ENCODE results near the gene SMARCD3. TPM values are rescaled to one million over a fixed set of nuclear protein-coding genes. Genes with fewer than 3 reads are reported as not detected.

Gene SMARCD3
- total RNA-seq, 1 donor from 2014 or later, result 96.9 TPM

- no peak for TF ChIP-seq CTCF (IDR thresholded peaks at IDR 0.05)
- Mint-ChIP-seq H3K4me3 (ENCODE audit: unreplicated experiment) (no peak overlapping the region), H3K4me1 (ENCODE audit: unreplicated experiment) (no peaks in the 10 kb centered on the region), H3K9me3 (ENCODE audit: unreplicated experiment) (no peaks in the 10 kb centered on the region), H3K27me3 (ENCODE audit: unreplicated experiment) (peaks cover 10% of the 10 kb centered on the region), H3K27ac (ENCODE audit: unreplicated experiment) (no peak overlapping the region), H3K36me3 (ENCODE audit: unreplicated experiment) (peaks cover 12% of the 10 kb centered on the region)
- no peak for DNase-seq (ENCODE audit: extremely low spot score, unreplicated experiment)
Measured at GRCh38 chr7:151209588-151209987, 38.9 kb downstream of the SMARCD3 start.

GRCh38 chr7:151208253-151208862 lies 40.1 kb downstream of the SMARCD3 start:
- Mint-ChIP-seq H3K4me3 (ENCODE audit: unreplicated experiment) (no peak overlapping the region), H3K27me3 (ENCODE audit: unreplicated experiment) (peaks cover 13% of the 10 kb centered on the region), H3K36me3 (ENCODE audit: unreplicated experiment) (peaks cover 6% of the 10 kb centered on the region), H3K9me3 (ENCODE audit: unreplicated experiment) (no peaks in the 10 kb centered on the region), H3K4me1 (ENCODE audit: unreplicated experiment) (no peaks in the 10 kb centered on the region), H3K27ac (ENCODE audit: unreplicated experiment) (no peak overlapping the region)
- no peak for DNase-seq (ENCODE audit: extremely low spot score, unreplicated experiment)
- TF ChIP-seq CTCF (IDR thresholded peaks at IDR 0.05), result no peak

- H3K4me3 Mint-ChIP-seq (ENCODE audit: unreplicated experiment), result no peak overlapping the region
- no peak overlapping the region for H3K27ac Mint-ChIP-seq (ENCODE audit: unreplicated experiment)
- TF ChIP-seq CTCF (IDR thresholded peaks at IDR 0.05), result no peak
- no peak for DNase-seq (ENCODE audit: extremely low spot score, unreplicated experiment)
- H3K27me3 Mint-ChIP-seq (ENCODE audit: unreplicated experiment), result peaks cover 18% of the 10 kb centered on the region
- no peaks in the 10 kb centered on the region for H3K4me1 Mint-ChIP-seq (ENCODE audit: unreplicated experiment)
- peaks cover 2% of the 10 kb centered on the region for H3K36me3 Mint-ChIP-seq (ENCODE audit: unreplicated experiment)
- no peaks in the 10 kb centered on the region for H3K9me3 Mint-ChIP-seq (ENCODE audit: unreplicated experiment)
Measured at GRCh38 chr7:151207804-151208203, 40.7 kb downstream of the SMARCD3 start.

GRCh38 chr7:151207315-151207714 lies 41.2 kb downstream of the SMARCD3 start:
- Mint-ChIP-seq H3K4me1 (ENCODE audit: unreplicated experiment) (no peaks in the 10 kb centered on the region), H3K9me3 (ENCODE audit: unreplicated experiment) (no peaks in the 10 kb centered on the region), H3K36me3 (ENCODE audit: unreplicated experiment) (no peaks in the 10 kb centered on the region), H3K27me3 (ENCODE audit: unreplicated experiment) (peaks cover 23% of the 10 kb centered on the region), H3K4me3 (ENCODE audit: unreplicated experiment) (no peak overlapping the region), H3K27ac (ENCODE audit: unreplicated experiment) (no peak overlapping the region)
- TF ChIP-seq CTCF (IDR thresholded peaks at IDR 0.05), result no peak
- DNase-seq (ENCODE audit: extremely low spot score, unreplicated experiment), result no peak

GRCh38 chr7:151206914-151207313 lies 41.6 kb downstream of the SMARCD3 start:
- Mint-ChIP-seq H3K4me1 (ENCODE audit: unreplicated experiment) (no peaks in the 10 kb centered on the region), H3K27ac (ENCODE audit: unreplicated experiment) (no peak overlapping the region), H3K4me3 (ENCODE audit: unreplicated experiment) (no peak overlapping the region), H3K36me3 (ENCODE audit: unreplicated experiment) (no peaks in the 10 kb centered on the region), H3K9me3 (ENCODE audit: unreplicated experiment) (no peaks in the 10 kb centered on the region), H3K27me3 (ENCODE audit: unreplicated experiment) (peaks cover 27% of the 10 kb centered on the region)
- DNase-seq (ENCODE audit: extremely low spot score, unreplicated experiment), result no peak
- no peak for TF ChIP-seq CTCF (IDR thresholded peaks at IDR 0.05)
